Astrocyte of the spinal cord (primary cell): ENCODE measurements around the gene PPP3CA.

Experiments used
- DNase-seq: peaks from one replicate; pipeline ENCODE4 v3.0.0; 2011; ENCODE audit warnings: low read depth, low spot score
- H3K4me3 ChIP-seq: 2 replicates; pipeline ENCODE4 v1.5.1; 2011; ENCODE audit warnings: low read depth, mild to moderate bottlenecking, low read length, moderate library complexity
- CTCF ChIP-seq: IDR thresholded peaks from 2 replicates; pipeline ENCODE4 v1.5.1; 2012; ENCODE audit warnings: low read depth, mild to moderate bottlenecking, low read length, inconsistent platforms
- in situ Hi-C: cut with HindIII; loops from 2 replicates; pipeline ENCODE4 v1.10.0; 2017; ENCODE audit warnings: low sequenced_read_pairs

The PPP3CA gene

GRCh38 chr4:101256222-101256621 is 91.1 kb downstream of the PPP3CA start:
- H3K4me3 ChIP-seq: no peak overlapping the region
- DNase-seq: no peak
- no peak for TF ChIP-seq CTCF
- in situ Hi-C loops: no loop called here

- in situ Hi-C loops: no loop called here
- no peak for DNase-seq
- TF ChIP-seq CTCF: no peak
- no peak overlapping the region for H3K4me3 ChIP-seq
These were observed 92.5 kb downstream of the PPP3CA start for GRCh38 chr4:101254776-101255175.

- TF ChIP-seq CTCF: no peak
- H3K4me3 ChIP-seq: no peak overlapping the region
- no peak for DNase-seq
- in situ Hi-C loops: no loop called here
These were observed 94.2 kb downstream of the PPP3CA start for GRCh38 chr4:101253121-101253520.

GRCh38 chr4:101252721-101253120 is 94.6 kb downstream of the PPP3CA start:
- in situ Hi-C loops: no loop called here
- no peak for DNase-seq
- H3K4me3 ChIP-seq: no peak overlapping the region
- TF ChIP-seq CTCF: no peak

GRCh38 chr4:101251261-101251660 is 96.1 kb downstream of the PPP3CA start:
- H3K4me3 ChIP-seq: no peak overlapping the region
- in situ Hi-C loops: no loop called here
- TF ChIP-seq CTCF: no peak
- no peak for DNase-seq

GRCh38 chr4:101244349-101244748 is 103.0 kb downstream of the PPP3CA start:
- no peak for DNase-seq
- in situ Hi-C loops: no loop called here
- TF ChIP-seq CTCF: no peak
- H3K4me3 ChIP-seq: no peak overlapping the region

- in situ Hi-C loops: no loop called here
- no peak for TF ChIP-seq CTCF
- no peak overlapping the region for H3K4me3 ChIP-seq
- no peak for DNase-seq
These were observed 104.9 kb downstream of the PPP3CA start for GRCh38 chr4:101242441-101242840.
